GM08714 (cell line): ENCODE results near the gene HOXB5.
A peak's percentile ranks its signal among the peaks of the same experiment; 100 is the strongest.

Experiments used
- H3K4me3 ChIP-seq: fragments of 200-500 bp; sonication (Bioruptor generic); 2 replicates; pipeline ENCODE4 v1.5.1; 2014; ENCODE audit warnings: mild to moderate bottlenecking, low read length, inconsistent platforms
- ZNF274 ChIP-seq: IDR thresholded peaks from 2 replicates; pipeline ENCODE4 v1.6.1; 2012; ENCODE audit warnings: mild to moderate bottlenecking, low read depth, low read length

Gene HOXB5

GRCh38 chr17:48576479-48577309 lies 16.9 kb downstream of the HOXB5 start:
- TF ChIP-seq ZNF274 = no peak
- peak overlapping the region; percentile 79 for H3K4me3 ChIP-seq

GRCh38 chr17:48575673-48576478 lies 17.7 kb downstream of the HOXB5 start:
- TF ChIP-seq ZNF274 = no peak
- H3K4me3 ChIP-seq = no peak overlapping the region; the same call in 1 of the 2 replicates

- no peak for TF ChIP-seq ZNF274
- no peak overlapping the region for H3K4me3 ChIP-seq
Observed at GRCh38 chr17:48575066-48575582, 18.5 kb downstream of the HOXB5 start.

- TF ChIP-seq ZNF274 = no peak
- H3K4me3 ChIP-seq = no peak overlapping the region
Observed at GRCh38 chr17:48574505-48575065, 19.0 kb downstream of the HOXB5 start.

- H3K4me3 ChIP-seq = no peak overlapping the region
- TF ChIP-seq ZNF274 = no peak
Observed at GRCh38 chr17:48571826-48572417, 21.7 kb downstream of the HOXB5 start.

- TF ChIP-seq ZNF274 = no peak
- no peak overlapping the region for H3K4me3 ChIP-seq
Observed at GRCh38 chr17:48571024-48571818, 22.4 kb downstream of the HOXB5 start.

- no peak for TF ChIP-seq ZNF274
- no peak overlapping the region for H3K4me3 ChIP-seq
Observed at GRCh38 chr17:48570325-48571023, 23.1 kb downstream of the HOXB5 start.

GRCh38 chr17:48569674-48570324 lies 23.8 kb downstream of the HOXB5 start:
- no peak overlapping the region for H3K4me3 ChIP-seq
- TF ChIP-seq ZNF274 = no peak

GRCh38 chr17:48569240-48569582 lies 24.4 kb downstream of the HOXB5 start:
- no peak for TF ChIP-seq ZNF274
- H3K4me3 ChIP-seq = no peak overlapping the region

- no peak overlapping the region for H3K4me3 ChIP-seq
- TF ChIP-seq ZNF274 = no peak
Observed at GRCh38 chr17:48568499-48569239, 24.9 kb downstream of the HOXB5 start.

GRCh38 chr17:48567646-48568354 lies 25.8 kb downstream of the HOXB5 start:
- no peak overlapping the region for H3K4me3 ChIP-seq

More at GRCh38 chr17:48567646-48568354, 25.8 kb downstream of the HOXB5 start:
- no peak for TF ChIP-seq ZNF274
